OCI-LY7 (cell line): Measurements from ENCODE around the gene DOCK9. TPM values are rescaled to one million over a fixed set of nuclear protein-coding genes. Genes with fewer than 3 reads are reported as not detected.

Experiments used
- BruUV-seq: library from RNA; stranded (reverse); fragments of 400-500 nt; replicated peaks from 2 replicates; lab custom pipeline; 2021; lab: Mats Ljungman, UMichigan
- CTCF ChIA-PET: fragments of 300-600 bp; sonication (Branson Sonifier 250); formaldehyde crosslinking; loops from one replicate; lab custom pipeline; 2022; ENCODE audit warnings: antibody characterized with exemption; ENCODE audit not compliant: unreplicated experiment; lab: Charles Lee
- POLR2A ChIA-PET: fragments of 300-600 bp; sonication (Branson Sonifier 250); formaldehyde crosslinking; loops from one replicate; lab custom pipeline; 2022; ENCODE audit warnings: antibody characterized with exemption; lab: Charles Lee
- DNase-seq: peaks from one replicate; pipeline ENCODE4 v3.0.0-alpha.2; 2015; ENCODE audit warnings: low spot score
- H2AFZ ChIP-seq: fragments of 200-600 bp; sonication (generic), shearing (Covaris generic); 2 replicates; pipeline ENCODE4 v1.6.1; 2014; ENCODE audit warnings: mild to moderate bottlenecking, antibody characterized with exemption, low read length, moderate library complexity
- H3K27ac ChIP-seq: fragments of 200-600 bp; sonication (generic); 2 replicates; pipeline ENCODE4 v1.5.1; 2014; ENCODE audit warnings: mixed run types, low read depth, mild to moderate bottlenecking, moderate library complexity, low read length, inconsistent platforms; ENCODE audit not compliant: poor library complexity, severe bottlenecking
- H3K36me3 ChIP-seq: fragments of 200-600 bp; sonication (generic); 2 replicates; pipeline ENCODE4 v1.6.1; 2014; ENCODE audit warnings: mild to moderate bottlenecking, antibody characterized with exemption, low read length, moderate library complexity, mixed read lengths; ENCODE audit not compliant: insufficient read depth
- H3K4me1 ChIP-seq: fragments of 200-600 bp; sonication (generic); 2 replicates; pipeline ENCODE4 v1.5.1; 2014; ENCODE audit warnings: mild to moderate bottlenecking, low read length; ENCODE audit not compliant: insufficient read depth, poor library complexity, severe bottlenecking
- H3K4me2 ChIP-seq: fragments of 200-600 bp; sonication (generic); 2 replicates; pipeline ENCODE4 v1.6.1; 2014; ENCODE audit warnings: mild to moderate bottlenecking, low read length
- H3K4me3 ChIP-seq: fragments of 200-600 bp; sonication (generic); 2 replicates; pipeline ENCODE4 v1.5.1; 2014; ENCODE audit warnings: mild to moderate bottlenecking, low read depth, low read length; ENCODE audit not compliant: poor library complexity, severe bottlenecking
- H3K79me2 ChIP-seq: fragments of 200-600 bp; sonication (generic); 2 replicates; pipeline ENCODE4 v1.6.1; 2016; ENCODE audit warnings: low read depth, mild to moderate bottlenecking, low read length, moderate library complexity, mixed read lengths; ENCODE audit not compliant: insufficient read depth
- H3K9me2 ChIP-seq: fragments of 200-600 bp; sonication (generic); 2 replicates; pipeline ENCODE4 v1.6.1; 2016; ENCODE audit warnings: mild to moderate bottlenecking, low read length, mixed read lengths; ENCODE audit not compliant: insufficient read depth
- H3K9me3 ChIP-seq: fragments of 200-600 bp; sonication (generic); 2 replicates; pipeline ENCODE4 v1.6.1; 2014; ENCODE audit warnings: mild to moderate bottlenecking, mixed run types, low read length, mixed read lengths
- H4K20me1 ChIP-seq: fragments of 200-600 bp; sonication (generic); 2 replicates; pipeline ENCODE4 v1.6.1; 2014; ENCODE audit warnings: mild to moderate bottlenecking, antibody characterized with exemption, low read length, moderate library complexity, mixed read lengths; ENCODE audit not compliant: insufficient read depth
- EZH2phosphoT487 ChIP-seq: fragments of 200-600 bp; sonication (generic); IDR thresholded peaks from 2 replicates; pipeline ENCODE4 v1.6.1; 2018; ENCODE audit warnings: low read depth, borderline replicate concordance, mild to moderate bottlenecking, mixed run types, antibody characterized with exemption, low read length, moderate library complexity, mixed read lengths
- intact Hi-C: fragments of 100-400 bp; cut with micrococcal nuclease; formaldehyde crosslinking; loops from one replicate; pipeline ENCODE4 v1.10.0; 2022; ENCODE audit not compliant: unreplicated experiment
- total RNA-seq, 2 experiments: library from RNA; depleted of rRNA in 1 of 2; stranded (reverse); fragments of >200 nt in 1 of 2; shearing (Covaris generic) in 1 of 2; gene quantifications; 2 replicates each; pipeline ENCODE4 v1.2.3, GENCODE V29; 2014 to 2022
- TF ChIP-seq, protein P1 (sequence below): fragments of 200-600 bp; sonication (generic); conservative IDR thresholded peaks from 2 replicates; pipeline ENCODE4 v1.5.1; 2014; ENCODE audit warnings: mild to moderate bottlenecking, antibody characterized with exemption, low read length, moderate library complexity, mixed read lengths

The DOCK9 gene
- total RNA-seq, 2 experiments from 2014 or later: 24.0 to 28.0 TPM

DNA sequence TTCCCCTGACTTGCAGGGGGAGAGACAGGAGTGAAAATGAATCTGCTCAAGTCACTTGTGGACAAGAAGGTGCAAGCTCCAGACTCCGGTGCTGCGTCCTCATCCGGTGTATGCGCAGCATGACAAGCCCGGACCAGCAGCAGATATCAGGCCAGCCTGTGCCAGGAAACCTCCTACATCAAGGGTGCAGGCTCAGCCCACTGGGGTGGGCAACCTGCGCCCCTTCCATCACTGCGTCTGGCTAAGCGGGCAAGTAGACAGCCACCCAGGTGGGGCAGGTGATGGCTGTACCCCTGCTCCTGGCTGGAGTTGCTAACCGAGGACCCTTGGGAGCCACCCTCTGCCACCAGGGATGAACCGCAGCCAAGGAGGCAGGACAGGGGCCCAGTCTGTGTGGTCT lies 192.5 kb downstream of the DOCK9 start:
- CTCF ChIA-PET: no interaction called here
- Histone ChIP-seq H2AFZ (no peak overlapping the region), H3K27ac (no peak overlapping the region), H3K9me2 (no peaks in the 10 kb centered on the region), H3K9me3 (no peaks in the 10 kb centered on the region), H3K36me3 (no peaks in the 10 kb centered on the region), H3K4me2 (no peak overlapping the region), H3K4me3 (no peak overlapping the region), H3K79me2 (no peaks in the 10 kb centered on the region), H4K20me1 (no peaks in the 10 kb centered on the region), H3K4me1 (no peaks in the 10 kb centered on the region)
- BruUV-seq: no TSS peak
- no peak for DNase-seq
- TF ChIP-seq, protein P1, sequence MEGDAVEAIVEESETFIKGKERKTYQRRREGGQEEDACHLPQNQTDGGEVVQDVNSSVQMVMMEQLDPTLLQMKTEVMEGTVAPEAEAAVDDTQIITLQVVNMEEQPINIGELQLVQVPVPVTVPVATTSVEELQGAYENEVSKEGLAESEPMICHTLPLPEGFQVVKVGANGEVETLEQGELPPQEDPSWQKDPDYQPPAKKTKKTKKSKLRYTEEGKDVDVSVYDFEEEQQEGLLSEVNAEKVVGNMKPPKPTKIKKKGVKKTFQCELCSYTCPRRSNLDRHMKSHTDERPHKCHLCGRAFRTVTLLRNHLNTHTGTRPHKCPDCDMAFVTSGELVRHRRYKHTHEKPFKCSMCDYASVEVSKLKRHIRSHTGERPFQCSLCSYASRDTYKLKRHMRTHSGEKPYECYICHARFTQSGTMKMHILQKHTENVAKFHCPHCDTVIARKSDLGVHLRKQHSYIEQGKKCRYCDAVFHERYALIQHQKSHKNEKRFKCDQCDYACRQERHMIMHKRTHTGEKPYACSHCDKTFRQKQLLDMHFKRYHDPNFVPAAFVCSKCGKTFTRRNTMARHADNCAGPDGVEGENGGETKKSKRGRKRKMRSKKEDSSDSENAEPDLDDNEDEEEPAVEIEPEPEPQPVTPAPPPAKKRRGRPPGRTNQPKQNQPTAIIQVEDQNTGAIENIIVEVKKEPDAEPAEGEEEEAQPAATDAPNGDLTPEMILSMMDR: no peak
- TF ChIP-seq EZH2phosphoT487: no peak
- POLR2A ChIA-PET: no interaction called here
- intact Hi-C loops: no loop called here

DNA sequence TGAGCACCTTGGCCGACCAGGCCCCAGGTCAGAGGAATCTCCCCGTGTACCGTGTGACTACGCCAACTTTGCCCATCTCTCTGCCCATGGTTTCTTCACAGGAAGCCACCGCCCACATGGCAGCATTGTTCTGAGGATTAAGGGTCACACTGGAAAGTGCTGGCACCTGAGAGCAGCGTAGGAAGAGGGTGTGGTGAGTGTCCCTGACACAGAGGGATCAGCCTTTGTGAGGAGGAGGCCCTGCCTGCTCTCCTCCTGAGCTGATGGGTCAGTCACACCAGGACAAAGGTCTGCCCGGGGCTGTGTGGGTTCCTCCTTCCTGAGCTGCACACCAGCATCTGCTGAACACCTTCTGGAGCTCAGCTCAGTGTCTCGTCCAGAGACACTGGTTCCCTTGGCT lies 193.2 kb downstream of the DOCK9 start:
- Histone ChIP-seq H3K4me1 (no peaks in the 10 kb centered on the region), H3K27ac (no peak overlapping the region), H2AFZ (no peak overlapping the region), H3K9me3 (no peaks in the 10 kb centered on the region), H4K20me1 (no peaks in the 10 kb centered on the region), H3K36me3 (no peaks in the 10 kb centered on the region), H3K4me3 (no peak overlapping the region), H3K79me2 (no peaks in the 10 kb centered on the region), H3K4me2 (no peak overlapping the region), H3K9me2 (no peaks in the 10 kb centered on the region)
- TF ChIP-seq, protein P1: no peak
- no peak for TF ChIP-seq EZH2phosphoT487
- BruUV-seq: no TSS peak
- intact Hi-C loops: no loop called here
- no peak for DNase-seq
- CTCF ChIA-PET: no interaction called here
- POLR2A ChIA-PET: no interaction called here

DNA sequence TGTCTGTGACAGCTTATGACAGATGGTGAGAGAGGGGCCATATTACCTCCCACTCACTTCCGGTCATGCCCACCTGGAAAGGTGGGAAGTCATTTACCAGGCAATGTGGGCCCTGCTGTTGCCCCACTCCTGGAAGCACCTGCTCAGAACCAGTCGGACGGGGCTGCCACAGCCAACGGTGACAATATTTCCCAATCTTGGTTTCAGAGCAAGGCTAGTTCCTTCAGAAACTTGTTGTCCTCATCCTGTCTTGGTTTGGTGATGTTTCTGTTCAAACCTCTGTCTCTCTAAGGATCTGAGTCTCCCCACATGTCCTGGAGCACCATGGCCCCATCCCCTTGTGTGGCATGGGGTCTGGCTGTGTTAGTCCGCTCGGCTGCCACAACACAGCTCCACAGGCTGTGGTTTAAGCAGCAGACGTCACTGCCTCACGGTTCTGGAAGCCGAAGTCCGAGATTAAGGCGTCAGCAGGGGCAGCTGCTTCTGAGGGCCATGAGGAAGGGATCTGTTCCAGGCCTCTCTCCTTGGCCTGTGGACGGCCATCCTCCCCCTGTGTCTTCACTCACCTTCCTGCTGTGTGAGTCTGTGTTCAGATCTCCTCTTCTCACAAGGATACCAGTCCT lies 193.9 kb downstream of the DOCK9 start:
- no peak overlapping the region for H3K27ac ChIP-seq
- H4K20me1 ChIP-seq: no peaks in the 10 kb centered on the region
- no peak overlapping the region for H2AFZ ChIP-seq
- ChIA-PET POLR2A (no interaction called here), CTCF (no interaction called here)
- no peaks in the 10 kb centered on the region for H3K9me2 ChIP-seq
- no peaks in the 10 kb centered on the region for H3K9me3 ChIP-seq
- no TSS peak for BruUV-seq
- no peak overlapping the region for H3K4me2 ChIP-seq
- H3K4me3 ChIP-seq: no peak overlapping the region
- no peaks in the 10 kb centered on the region for H3K4me1 ChIP-seq
- no peaks in the 10 kb centered on the region for H3K79me2 ChIP-seq
- TF ChIP-seq, protein P1: no peak
- no peak for TF ChIP-seq EZH2phosphoT487
- intact Hi-C loops: no loop called here
- H3K36me3 ChIP-seq: no peaks in the 10 kb centered on the region
- DNase-seq: no peak
